ENCODE data around the gene MMP24OS.
"Not testable (repeated sequence)": the region's sequence is repeated elsewhere in the genome, so short reads cannot be mapped to it uniquely, and the experiment has no call there.

The MMP24OS gene

DNA sequence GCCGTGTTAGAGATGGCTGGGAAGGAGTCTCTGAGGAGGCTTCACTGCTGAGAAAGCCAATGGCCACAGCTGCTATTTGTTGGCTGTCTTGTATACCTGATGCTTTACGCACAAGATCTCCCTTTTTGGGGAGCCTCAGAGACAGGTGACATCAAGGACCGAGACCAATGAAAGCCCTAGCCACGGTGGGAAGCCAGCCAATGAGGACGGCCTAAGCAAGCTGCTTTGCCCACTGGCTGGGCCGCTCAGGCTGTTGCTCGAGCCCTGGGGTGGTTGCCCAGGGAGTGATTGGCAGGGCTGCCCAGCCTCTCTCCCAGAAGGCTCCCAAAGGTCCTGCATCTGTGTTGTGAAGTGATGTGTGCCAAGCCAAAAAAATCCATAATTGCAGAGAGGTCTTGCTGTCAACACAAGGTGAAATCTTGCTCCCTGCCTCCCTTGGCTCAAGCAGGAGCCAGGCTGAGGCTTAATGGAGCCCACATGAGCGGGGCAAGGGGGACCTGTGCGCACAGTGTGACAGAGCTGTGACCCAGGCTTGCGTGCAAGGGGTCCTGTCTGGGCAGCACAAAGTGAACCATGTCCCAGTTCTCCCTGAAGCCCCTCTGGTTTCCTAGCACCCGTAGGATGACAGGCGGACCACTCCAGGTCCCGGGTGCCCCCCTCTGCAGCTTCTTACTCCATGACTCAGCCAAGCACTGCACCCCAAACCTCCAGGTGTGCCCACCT lies 4.3 kb downstream of the MMP24OS start:
- no peak for DNase-seq

DNA sequence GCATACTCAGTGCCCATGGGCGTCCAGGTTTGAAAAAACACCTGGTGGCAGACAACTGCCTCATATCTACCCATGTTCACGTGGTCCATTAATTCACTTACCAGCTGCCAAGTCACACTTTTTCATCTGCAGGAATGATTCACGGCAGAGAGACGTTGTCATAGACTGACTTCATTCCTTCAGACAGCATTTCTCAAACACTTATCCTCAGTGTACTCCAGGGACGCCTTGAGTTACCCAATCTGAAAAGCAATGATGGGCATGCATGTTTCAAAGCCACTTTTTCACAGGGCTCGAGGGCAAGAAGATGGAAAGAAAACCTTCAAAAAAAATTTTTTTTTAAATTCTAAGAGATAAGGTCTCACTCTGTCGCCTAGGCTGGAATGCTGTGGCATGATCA lies 6.0 kb downstream of the MMP24OS start:
- no peak for DNase-seq

DNA sequence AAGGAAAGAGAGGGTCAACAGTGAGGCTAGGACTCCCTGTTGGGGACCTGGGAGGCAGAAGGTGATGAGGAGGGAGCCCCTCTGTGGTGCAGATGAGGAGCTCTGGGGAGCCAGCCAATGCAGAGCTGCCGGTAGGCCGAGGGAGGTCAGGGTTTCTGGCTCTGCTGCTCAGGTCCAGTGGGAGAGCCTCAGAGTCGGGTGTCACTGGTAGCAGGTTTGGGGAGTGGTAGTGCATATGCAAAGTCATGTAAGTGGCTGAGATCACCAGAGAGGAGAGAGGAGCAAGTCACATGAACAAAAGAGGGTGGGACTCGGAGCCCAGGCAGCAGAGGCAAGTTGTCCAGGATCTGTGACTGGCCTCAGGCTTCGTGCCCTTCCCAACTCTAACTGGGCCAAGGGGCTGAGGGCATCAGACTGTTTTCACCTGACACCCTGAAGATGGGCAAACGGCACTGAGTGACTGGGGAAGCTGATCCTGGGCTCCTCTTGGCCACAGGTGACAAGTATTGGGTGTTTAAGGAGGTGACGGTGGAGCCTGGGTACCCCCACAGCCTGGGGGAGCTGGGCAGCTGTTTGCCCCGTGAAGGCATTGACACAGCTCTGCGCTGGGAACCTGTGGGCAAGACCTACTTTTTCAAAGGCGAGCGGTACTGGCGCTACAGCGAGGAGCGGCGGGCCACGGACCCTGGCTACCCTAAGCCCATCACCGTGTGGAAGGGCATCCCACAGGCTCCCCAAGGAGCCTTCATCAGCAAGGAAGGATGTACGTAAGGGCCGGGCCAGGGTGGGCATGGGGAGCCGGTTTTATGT lies 6.6 kb downstream of the MMP24OS start:
- DNase-seq, result no peak

DNA sequence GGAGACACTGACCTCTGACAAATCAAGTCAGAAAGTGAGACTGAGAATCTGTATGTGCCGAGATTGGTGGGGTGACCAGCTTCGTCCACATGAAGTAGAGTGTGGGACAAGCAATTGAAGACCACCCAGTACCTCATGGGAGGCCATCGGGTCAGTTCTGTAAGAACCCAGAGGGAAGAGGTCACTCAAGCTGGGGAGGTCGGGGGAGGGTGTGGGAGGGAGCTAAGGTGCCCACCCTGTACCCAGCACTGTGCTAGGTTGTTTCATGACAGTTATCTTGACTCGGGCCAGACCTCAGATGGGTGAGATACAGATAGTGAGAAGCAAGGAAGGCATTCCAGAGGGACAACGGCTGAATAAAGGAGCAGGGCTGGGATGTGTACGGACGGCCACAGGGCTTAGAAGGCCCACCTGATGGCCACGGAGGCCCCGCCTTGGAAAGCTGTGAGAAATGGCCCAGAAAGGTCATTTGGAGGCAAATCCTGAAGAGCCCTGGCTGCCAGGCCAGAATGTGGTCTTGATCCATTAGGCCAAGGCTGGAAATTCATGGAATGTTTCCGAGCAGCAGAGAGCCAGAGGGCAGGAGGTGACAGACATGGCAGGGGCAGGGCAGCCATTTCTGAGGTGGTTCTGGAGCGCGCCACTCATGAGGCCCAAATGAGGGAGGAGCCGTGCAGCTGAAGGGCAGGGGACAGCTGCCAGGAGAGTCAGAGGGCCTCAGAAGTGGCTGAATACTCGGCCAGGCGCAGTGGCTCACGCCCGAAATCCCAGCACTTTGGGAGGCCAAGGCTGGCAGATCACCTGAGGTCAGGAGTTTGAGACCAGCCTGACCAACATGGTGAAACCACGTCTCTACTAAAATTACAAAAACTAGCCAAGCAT lies 7.7 kb downstream of the MMP24OS start:
- no peak for DNase-seq

DNA sequence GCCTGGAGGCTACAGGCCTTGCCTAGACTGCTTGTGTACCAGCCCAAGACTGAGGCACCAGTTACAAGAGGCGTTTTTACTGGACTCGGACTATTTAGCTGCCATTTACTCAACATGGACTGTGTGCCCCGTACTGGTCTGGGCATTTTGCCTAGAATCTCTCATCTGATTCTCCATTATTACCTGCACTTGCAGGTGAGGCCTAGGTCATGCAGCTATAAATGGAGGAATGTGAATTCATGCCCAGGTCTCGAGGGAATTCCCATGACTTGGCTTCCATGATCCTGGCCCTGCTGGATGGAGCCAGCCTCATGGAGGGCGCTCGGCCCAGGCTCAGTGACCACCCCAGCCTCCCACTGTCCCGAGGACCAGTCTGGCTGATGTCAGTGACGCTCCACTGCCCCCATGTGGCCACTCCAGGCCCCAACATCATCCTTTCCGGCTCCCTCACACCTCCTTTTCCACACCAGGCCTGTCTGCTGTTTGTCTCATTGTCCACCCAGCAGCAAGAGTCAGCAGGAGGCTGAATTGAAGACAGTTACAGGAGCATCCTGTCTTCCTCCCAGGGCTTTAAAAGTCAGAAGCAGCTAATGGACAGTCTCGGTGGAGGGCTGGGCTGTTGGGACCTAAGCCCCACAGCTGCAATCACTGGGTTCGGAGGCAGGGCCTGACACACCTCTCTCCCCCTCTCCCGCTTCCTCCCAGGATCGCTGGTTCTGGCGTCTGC lies 8.7 kb downstream of the MMP24OS start:
- peak; percentile 21 for DNase-seq

DNA sequence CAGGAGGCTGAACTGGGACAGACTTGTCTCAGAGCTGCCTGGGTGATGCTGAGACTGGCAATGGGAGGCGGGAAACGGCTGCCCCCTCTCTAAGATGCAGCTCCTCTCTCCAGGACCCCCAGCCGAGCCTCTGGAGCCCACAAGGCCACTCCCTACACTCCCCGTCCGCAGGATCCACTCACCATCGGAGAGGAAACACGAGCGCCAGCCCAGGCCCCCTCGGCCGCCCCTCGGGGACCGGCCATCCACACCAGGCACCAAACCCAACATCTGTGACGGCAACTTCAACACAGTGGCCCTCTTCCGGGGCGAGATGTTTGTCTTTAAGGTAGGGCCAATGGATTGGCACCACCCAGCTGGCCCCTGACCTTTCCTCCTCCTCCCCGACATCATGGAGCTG lies 10.8 kb downstream of the MMP24OS start:
- DNase-seq, result no peak

DNA sequence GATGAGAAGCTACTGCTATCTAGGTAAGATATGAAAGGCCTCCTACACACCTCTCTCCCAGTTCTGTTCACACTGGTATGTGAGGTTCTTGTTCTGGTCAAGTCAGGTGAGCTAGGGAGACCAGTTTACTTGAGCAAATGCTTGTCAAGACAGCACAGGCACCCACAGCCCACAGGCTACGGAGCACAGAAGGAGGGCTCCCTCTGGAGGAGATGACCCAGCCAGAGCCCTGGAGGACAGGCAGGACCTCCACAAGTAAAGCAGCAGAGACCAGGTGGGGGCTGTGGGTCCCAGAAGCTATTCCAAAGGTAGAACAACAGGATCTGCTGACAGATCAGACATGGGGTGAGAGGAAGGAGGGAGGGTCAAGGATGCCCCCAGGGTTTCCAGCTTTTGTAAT lies 13.2 kb downstream of the MMP24OS start:
- no peak for DNase-seq

DNA sequence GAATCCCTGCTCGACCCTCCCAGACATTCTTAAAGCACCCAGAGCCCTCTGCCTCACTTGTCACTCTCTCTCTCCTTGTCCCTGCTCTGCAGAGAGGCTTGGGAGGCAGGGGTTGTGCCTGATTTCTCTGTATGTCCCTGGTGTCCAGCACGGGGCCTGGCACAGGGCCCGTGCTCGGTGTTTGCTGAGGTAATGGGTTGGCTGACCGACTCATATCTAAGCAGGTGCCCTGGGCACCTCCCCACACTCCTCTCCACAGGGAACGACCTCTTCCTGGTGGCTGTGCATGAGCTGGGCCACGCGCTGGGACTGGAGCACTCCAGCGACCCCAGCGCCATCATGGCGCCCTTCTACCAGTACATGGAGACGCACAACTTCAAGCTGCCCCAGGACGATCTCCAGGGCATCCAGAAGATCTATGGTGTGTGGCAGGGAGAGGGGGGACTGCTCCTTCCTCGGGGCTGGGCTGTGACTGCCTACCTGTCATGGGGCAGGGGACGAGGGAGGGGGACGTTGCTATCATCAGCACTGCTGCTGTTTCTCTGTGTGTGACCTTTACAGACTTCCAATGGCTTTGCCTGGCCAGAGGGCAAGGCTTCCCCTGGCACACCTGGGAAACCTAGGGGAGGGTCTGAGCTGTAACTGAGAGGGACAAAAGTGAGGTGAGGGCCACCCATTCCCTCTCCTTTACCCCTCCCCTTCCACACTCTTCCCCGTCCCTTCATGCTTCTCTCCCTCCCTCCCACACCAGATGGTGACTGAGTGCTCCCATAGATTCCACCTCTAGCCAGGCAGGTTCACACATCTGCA lies 14.2 kb downstream of the MMP24OS start:
- no peak for DNase-seq

DNA sequence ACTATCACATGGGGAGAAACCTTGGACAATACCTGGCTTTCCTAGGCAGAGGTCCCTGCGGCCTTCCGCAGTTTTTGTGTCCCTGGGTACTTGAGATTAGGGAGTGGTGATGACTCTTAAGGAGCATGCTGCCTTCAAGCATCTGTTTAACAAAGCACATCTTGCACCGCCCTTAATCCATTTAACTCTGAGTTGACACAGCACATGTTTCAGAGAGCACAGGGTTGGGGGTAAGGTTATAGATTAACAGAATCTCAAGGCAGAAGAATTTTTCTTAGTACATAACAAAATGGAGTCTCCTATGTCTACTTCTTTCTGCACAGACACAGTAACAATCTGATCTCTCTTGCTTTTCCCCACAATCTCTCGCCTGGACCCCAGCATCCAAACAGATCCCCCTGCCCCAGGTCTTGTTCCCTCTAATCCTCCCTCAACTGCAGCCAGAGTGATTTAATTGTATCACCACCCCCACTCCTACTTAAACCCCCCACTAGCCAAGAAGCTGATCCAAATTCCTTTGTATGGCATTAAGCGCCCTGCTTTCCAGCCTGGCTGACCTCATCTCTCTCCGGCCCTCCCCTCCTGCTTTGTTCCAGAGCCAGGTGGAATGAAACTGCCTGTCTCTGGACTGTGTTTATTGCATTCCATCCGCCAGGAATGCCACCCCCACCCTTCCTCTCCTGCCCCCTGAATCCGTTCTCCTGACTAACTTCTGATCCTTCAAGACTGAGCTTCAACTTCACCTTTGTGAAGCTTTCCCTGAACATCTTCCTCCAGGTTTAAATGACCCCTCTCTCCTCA lies 15.0 kb downstream of the MMP24OS start:
- DNase-seq, result not testable (repeated sequence)

DNA sequence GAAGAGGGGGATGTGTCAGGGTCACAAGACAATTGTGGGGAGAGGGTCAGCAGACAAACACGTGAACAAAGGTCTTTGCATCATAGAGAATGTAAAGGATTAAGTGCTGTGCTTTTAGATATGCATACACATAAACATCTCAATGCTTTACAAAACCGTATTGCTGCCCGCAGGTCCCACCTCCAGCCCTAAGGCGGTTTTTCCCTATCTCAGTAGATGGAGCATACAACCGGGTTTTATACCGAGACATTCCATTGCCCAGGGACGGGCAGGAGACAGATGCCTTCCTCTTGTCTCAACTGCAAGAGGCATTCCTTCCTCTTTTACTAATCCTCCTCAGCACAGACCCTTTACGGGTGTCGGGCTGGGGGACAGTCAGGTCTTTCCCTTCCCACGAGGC lies 15.6 kb downstream of the MMP24OS start:
- not testable (repeated sequence) for DNase-seq

DNA sequence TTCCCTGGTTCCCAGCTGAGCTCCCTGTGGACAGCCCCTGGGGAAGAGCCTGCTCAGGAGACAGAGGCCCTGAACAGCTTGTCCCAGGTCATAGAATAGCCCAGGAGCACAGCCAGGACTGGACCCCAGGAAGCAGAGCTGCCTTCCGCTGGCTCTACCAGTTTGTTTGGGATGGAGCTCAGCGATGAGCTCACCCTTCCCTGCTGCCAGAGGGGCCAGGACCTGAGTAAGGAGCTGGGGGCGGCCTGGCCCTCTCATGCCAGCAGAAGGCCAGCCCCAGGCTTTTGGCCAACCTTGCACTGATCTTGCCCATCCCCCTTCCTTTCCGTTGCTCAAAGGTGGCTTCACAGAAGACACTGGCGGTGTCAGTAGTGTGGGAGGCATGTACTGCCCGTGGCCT lies 17.5 kb downstream of the MMP24OS start:
- no peak for DNase-seq

DNA sequence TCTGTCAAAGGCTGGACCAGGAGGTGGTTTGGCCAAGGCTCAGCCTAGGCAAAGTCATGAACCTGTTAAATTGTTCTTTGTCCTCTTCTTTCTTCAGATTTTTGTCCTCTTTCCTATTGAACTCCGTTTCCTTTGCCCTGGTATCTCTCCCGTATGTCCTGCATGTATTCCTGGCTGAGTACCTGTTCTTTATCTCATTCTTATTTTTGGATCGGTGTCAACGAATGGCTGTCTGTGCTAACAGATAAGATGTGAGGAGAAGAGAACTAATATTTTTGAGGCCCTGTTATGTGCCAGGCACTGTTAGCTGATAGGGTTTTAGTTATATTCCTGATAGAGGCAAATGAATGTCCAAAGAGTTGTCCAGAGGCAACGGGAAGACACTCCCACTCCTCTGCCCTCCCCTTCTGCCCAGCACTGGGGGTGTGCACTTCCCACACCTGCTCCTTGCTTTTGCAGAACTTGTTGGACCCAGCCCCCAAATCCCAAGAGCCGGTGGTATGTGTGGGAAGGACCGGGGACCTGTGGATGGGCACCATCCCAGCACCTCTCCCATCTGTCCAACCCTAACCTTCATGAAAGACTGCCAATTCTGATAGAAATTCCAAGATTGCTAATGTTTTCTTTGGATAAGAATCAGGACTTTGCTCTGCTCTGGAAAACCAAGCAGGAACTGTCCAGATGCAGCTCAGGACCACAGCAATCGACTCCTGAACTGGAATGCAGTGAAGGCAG lies 20.6 kb downstream of the MMP24OS start:
- DNase-seq, result no peak

DNA sequence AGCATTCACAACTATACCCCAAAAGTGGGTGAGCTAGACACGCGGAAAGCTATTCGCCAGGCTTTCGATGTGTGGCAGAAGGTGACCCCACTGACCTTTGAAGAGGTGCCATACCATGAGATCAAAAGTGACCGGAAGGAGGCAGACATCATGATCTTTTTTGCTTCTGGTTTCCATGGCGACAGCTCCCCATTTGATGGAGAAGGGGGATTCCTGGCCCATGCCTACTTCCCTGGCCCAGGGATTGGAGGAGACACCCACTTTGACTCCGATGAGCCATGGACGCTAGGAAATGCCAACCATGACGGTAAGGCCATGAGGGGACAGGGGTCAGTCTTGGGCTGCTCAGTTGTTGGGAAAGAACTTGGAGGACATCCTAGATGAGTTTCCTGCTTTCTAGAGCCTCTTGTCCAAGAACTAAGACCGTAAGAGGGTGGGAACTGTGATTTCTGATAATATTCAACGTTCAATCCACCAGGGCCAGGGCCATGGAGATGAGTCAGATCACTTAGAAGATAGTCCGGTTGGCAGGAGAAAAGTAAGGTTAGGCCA lies 23.4 kb downstream of the MMP24OS start:
- DNase-seq, result no peak

DNA sequence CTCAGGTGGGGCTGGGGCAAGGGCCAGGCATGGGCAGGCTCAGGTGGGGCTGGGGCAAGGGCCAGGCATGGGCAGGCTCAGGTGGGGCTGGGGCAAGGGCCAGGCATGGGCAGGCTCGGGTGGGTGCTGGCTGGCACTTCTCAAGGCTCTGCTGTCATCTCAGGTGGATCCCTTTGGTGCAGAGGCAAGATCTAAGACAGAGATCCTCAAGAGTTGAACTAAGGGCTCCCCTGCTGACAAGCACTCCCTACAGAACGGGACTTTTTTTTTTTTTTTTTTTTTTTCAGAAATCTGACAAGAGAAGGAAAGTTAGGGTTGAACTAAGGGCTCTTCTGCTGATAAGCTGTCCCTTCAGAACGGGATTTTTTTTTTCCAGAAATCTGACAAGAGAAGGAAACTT lies 24.9 kb downstream of the MMP24OS start:
- DNase-seq, result no peak

DNA sequence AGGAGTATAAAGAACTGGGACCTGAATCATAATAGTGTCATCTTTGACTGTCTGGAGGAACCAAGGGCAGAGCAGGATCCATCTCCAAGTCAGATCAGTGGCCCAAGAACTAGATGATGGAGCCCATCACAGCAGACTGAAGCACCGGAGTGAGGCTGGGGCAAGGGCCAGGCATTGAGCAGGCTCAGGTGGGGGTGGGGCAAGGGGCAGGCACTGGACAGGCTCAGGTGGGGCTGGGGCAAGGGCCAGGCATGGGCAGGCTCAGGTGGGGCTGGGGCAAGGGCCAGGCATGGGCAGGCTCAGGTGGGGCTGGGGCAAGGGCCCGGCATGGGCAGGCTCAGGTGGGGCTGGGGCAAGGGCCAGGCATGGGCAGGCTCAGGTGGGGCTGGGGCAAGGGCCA lies 25.3 kb downstream of the MMP24OS start:
- DNase-seq, result not testable (repeated sequence)

DNA sequence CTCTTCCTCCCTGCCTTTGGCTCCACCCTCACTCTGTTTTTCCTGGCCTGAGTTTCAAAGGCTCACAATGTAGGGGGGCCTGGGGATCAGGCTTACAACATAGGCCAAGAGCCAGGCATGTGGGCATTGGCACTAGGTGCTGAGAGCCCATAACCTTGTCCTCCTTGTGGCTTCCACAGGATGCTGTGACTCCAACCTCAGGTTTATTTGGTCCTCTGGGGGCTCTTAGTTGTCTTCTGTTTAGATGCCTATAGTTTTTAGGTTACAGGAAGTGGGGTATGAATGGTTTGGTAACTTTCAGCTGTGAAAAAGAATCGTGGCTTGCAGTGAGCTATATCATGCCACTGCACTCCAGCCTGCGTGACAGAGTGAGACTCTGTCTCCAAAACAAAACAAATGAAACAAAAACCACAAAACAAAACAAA lies 25.9 kb downstream of the MMP24OS start:
- no peak for DNase-seq

DNA sequence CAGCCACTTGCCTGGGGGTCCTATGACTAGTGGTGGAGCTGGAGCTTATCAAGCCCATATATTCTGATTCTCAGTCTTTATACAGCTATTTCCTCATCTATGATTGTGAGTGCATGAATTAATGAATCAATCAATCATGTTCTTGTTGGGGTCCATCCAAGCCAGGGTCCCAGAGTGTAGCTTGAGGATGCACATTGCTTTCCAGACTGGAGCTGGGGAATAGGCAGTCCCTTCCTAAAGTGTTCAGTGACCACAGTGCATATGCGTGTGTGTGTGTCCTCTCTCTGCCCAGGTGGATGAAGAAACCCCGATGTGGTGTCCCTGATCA lies 26.3 kb downstream of the MMP24OS start:
- DNase-seq, result no peak

DNA sequence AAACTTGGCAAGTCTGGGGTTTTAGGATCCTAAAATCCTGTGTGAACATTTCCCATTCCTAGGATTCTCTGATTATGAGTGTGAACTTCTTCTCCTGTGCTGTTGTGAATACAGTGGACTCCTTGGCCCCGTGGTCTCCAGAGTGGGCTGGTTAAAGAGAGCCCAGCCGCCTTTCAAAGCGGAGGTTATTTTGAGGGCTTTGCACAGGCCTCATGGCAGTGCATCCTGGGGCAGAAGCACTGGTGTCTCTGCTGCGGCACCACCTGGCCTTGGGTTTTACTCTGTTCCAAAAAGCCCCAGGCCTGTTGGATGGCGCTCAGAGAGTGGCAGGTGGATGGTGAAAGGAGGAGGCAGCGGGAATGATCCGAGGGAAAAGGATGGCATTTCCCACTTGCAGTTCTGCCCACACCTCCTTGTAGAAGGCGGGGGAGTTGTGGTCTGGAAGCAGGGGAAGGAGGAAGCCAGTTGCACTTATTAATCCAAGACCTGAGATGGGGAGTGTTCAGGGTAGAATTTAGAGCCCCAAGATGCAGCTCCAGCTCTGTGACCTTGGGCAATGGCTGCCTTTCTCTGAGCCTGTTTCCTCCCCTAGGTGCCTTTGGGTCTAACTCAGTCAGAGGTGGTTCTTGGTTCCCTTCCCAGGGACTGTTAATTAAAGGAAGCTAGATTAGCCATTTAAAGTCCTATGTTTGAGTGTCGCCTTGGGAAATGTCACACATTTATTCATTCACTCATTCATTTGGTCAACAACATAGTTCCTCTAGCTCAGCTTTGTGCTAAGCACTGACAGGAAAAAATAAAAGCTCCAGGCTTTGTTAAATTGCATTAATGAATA lies 29.1 kb downstream of the MMP24OS start:
- DNase-seq, result no peak

DNA sequence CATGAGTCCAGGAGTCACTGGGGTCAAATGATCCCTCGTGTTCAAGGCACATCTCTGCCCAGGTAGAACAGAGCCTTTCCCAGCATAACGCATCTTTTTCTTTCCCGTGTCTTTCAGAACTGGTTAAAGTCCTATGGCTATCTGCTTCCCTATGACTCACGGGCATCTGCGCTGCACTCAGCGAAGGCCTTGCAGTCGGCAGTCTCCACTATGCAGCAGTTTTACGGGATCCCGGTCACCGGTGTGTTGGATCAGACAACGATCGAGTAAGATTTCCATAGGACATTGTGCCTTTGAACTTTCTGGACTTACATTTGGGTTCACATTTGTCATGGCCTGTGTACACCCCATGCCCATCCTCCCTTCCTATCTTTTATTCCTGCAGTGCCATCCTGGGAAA lies 31.2 kb downstream of the MMP24OS start:
- DNase-seq, result no peak
